SJSA1 (cell line): ENCODE data around the gene FBXO28. TPM values are rescaled to one million over a fixed set of nuclear protein-coding genes. Genes with fewer than 3 reads are reported as not detected.

ENCODE experiments used
- DNase-seq, 2 experiments: peaks; one replicate each; pipeline ENCODE4 v3.0.0-alpha.2; 2015 to 2020; ENCODE audit warnings: low spot score in 2 of 2, low read depth in 1 of 2
- H3K27ac ChIP-seq: fragments of 250-450 bp; sonication (Bioruptor Pico); 2 replicates; pipeline ENCODE4 v1.5.1; 2020; ENCODE audit warnings: mild to moderate bottlenecking, moderate library complexity
- H3K27me3 ChIP-seq: fragments of 250-450 bp; sonication (Bioruptor Pico); replicated peaks from 2 replicates; pipeline ENCODE4 v1.5.1; 2020; ENCODE audit warnings: mild to moderate bottlenecking, moderate library complexity
- H3K36me3 ChIP-seq: fragments of 250-450 bp; sonication (Bioruptor Pico); 2 replicates; pipeline ENCODE4 v1.5.1; 2020; ENCODE audit warnings: mild to moderate bottlenecking
- H3K4me1 ChIP-seq: fragments of 250-450 bp; sonication (Bioruptor Pico); replicated peaks from 2 replicates; pipeline ENCODE4 v1.6.1; 2021; ENCODE audit warnings: mild to moderate bottlenecking
- H3K4me3 ChIP-seq: fragments of 250-450 bp; sonication (Bioruptor Pico); 2 replicates; pipeline ENCODE4 v1.5.1; 2020; ENCODE audit warnings: mild to moderate bottlenecking
- H3K9me3 ChIP-seq: fragments of 250-450 bp; sonication (Bioruptor Pico); replicated peaks from 2 replicates; pipeline ENCODE4 v1.5.1; 2020; ENCODE audit warnings: mild to moderate bottlenecking
- total RNA-seq: library from RNA; depleted of rRNA; stranded (reverse); fragments of >200 nt; shearing (Covaris generic); gene quantifications from 2 replicates; pipeline ENCODE4 v1.2.3, GENCODE V29; 2014

The FBXO28 gene
- total RNA-seq, 1 experiment from 2014 or later: 30.2 TPM

DNA sequence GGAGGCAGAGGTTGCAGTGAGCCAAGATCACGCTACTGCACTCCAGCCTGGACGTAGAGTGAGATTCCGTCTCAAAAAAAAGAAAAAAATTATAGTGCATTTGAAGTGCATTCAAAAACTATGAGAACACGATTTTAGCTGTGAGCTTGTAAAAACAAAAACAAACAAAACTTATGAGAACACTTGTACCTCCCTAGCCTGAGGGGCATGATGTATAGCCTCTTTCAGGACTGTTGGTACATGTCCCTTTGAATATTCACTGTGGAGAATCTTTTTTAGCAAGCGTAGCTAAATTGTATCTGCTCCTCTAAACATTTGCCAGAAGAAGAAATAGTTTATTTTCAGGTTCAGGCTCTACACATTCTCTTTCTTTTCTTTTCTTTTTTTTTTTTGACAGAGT is 59.6 kb downstream of the FBXO28 start:
- Histone ChIP-seq H3K36me3 (no peaks in the 10 kb centered on the region), H3K4me1 (peaks cover 10% of the 10 kb centered on the region; the same call in 1 of the 2 replicates), H3K4me3 (no peak overlapping the region), H3K27ac (no peak overlapping the region), H3K9me3 (no peaks in the 10 kb centered on the region), H3K27me3 (no peaks in the 10 kb centered on the region)
- DNase-seq: no peak

- no peaks in the 10 kb centered on the region for H3K36me3 ChIP-seq
- 0 out of 2 replicates have a peak, but pooled peaks cover 5% of the 10 kb centered on the region for H3K4me1 ChIP-seq
- DNase-seq: no peak
- H3K9me3 ChIP-seq: no peaks in the 10 kb centered on the region
- H3K27ac ChIP-seq: no peak overlapping the region
- no peak overlapping the region for H3K4me3 ChIP-seq
- H3K27me3 ChIP-seq: no peaks in the 10 kb centered on the region
Measured at GRCh38 chr1:224175617-224176016, 61.7 kb downstream of the FBXO28 start.

- peaks cover 9% of the 10 kb centered on the region for H3K4me1 ChIP-seq
- no peaks in the 10 kb centered on the region for H3K9me3 ChIP-seq
- no peaks in the 10 kb centered on the region for H3K27me3 ChIP-seq
- no peak overlapping the region for H3K27ac ChIP-seq
- no peaks in the 10 kb centered on the region for H3K36me3 ChIP-seq
- H3K4me3 ChIP-seq: no peak overlapping the region
- no peak for DNase-seq
Measured at GRCh38 chr1:224177356-224177999, 63.6 kb downstream of the FBXO28 start.

- Histone ChIP-seq H3K4me1 (peaks cover 13% of the 10 kb centered on the region), H3K27ac (no peak overlapping the region), H3K27me3 (no peaks in the 10 kb centered on the region), H3K36me3 (peaks cover 10% of the 10 kb centered on the region), H3K9me3 (peaks cover 3% of the 10 kb centered on the region; the same call in 1 of the 2 replicates), H3K4me3 (no peak overlapping the region)
- no peak for DNase-seq
Measured at GRCh38 chr1:224178894-224179293, 65.0 kb downstream of the FBXO28 start.

DNA sequence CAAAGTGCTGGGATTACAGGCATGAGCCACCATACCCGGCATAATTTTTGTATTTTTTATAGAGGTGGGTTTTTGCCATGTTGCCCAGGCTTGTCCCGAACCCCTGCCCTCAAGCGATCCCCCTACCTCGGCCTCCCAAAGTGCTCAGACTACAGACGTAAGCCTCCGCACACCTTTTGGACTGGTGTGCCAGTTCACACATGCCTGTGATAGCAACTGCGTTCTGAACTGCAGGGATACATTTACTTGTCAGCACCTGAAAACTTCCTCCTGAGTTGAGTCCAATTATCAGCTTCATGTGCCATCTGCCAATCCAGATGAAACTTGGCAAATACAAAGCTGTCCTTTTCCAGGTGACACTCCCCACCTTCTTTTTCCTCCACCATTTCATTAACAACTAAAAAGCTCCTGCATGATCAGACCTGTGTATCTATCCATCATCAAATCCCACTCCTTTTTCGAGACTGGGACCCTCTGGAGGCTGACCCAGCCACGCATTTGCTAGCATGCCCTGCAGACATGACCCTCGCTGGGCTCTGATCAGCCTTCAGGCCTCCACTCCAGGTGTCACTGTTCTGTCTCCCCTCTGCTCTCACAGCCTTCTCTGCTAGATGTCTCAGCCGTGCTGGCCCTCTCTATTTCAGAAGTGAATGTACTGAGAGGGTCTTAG is 67.0 kb downstream of the FBXO28 start:
- Histone ChIP-seq H3K4me3 (no peak overlapping the region), H3K4me1 (peaks cover 21% of the 10 kb centered on the region), H3K9me3 (peaks cover 3% of the 10 kb centered on the region; the same call in 1 of the 2 replicates), H3K27ac (no peak overlapping the region), H3K27me3 (no peaks in the 10 kb centered on the region), H3K36me3 (peaks cover 30% of the 10 kb centered on the region)
- no peak for DNase-seq

GRCh38 chr1:224181453-224181810 is 67.5 kb downstream of the FBXO28 start:
- peaks cover 34% of the 10 kb centered on the region for H3K36me3 ChIP-seq
- peaks cover 3% of the 10 kb centered on the region; the same call in 1 of the 2 replicates for H3K9me3 ChIP-seq

DNA sequence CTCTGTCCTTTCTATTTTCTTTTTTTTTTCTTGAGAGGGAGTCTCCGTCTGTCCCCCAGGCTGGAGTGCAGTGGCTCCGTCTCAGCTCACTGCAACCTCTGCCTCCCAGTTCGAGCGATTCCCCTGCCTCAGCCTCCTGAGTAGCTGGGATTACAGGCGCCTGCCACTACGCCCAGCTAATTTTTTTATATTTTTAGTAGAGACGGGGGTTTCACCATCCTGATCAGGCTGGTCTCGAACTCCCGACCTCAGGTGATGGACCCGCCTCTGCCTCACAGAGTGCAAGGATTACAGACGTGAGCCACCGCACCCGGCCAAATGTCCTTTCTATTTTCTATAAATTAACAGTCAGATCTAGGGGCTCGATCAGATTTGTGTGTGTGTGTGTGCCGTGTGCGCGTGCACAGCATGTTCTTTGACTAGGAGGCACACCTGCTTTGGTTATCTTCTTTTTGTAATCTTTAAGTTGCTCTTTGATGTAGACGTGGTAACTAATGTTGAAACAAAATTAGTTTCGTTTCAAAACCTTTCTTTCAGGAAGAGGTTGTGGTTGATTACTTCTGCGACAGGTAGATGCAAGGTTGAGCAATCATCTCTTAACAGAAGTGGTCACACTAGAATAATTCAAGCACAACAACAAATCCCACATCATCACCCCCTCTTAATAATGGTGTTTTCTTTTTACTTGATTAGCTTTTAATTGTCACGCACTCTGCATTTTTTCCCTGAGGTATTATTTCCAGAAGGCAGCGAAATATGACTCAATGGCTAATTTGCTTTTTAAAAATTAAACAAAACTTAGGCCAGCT is 68.3 kb downstream of the FBXO28 start:
- H3K9me3 ChIP-seq: peaks cover 3% of the 10 kb centered on the region; the same call in 1 of the 2 replicates
- H3K36me3 ChIP-seq: peaks cover 39% of the 10 kb centered on the region
- peaks cover 21% of the 10 kb centered on the region for H3K4me1 ChIP-seq
- H3K27me3 ChIP-seq: no peaks in the 10 kb centered on the region
- H3K4me3 ChIP-seq: peak overlapping the region; percentile 100
- DNase-seq: no peak
- H3K27ac ChIP-seq: peak overlapping the region; percentile 69

More at GRCh38 chr1:224181453-224181810, 67.5 kb downstream of the FBXO28 start:
- Histone ChIP-seq H3K27me3 (no peaks in the 10 kb centered on the region), H3K4me1 (peaks cover 21% of the 10 kb centered on the region), H3K27ac (no peak overlapping the region), H3K4me3 (no peak overlapping the region)
- DNase-seq: no peak

GRCh38 chr1:224182866-224183590 is 69.1 kb downstream of the FBXO28 start, which contains the start of gene DEGS1:
Gene DEGS1, plus strand, starts transcription at chr1:224183240. Its CDS starts 97 bp downstream, at chr1:224183337.
- Histone ChIP-seq H3K27ac (peak within 1 kb of the TSS; percentile 69), H3K9me3 (peaks cover 3% of the 10 kb centered on the region; the same call in 1 of the 2 replicates), H3K4me1 (peaks cover 21% of the 10 kb centered on the region), H3K4me3 (peak within 1 kb of the TSS; percentile 100), H3K27me3 (no peaks in the 10 kb centered on the region), H3K36me3 (peaks cover 43% of the 10 kb centered on the region)
- peak; percentile 84 to 92 for DNase-seq

DNA sequence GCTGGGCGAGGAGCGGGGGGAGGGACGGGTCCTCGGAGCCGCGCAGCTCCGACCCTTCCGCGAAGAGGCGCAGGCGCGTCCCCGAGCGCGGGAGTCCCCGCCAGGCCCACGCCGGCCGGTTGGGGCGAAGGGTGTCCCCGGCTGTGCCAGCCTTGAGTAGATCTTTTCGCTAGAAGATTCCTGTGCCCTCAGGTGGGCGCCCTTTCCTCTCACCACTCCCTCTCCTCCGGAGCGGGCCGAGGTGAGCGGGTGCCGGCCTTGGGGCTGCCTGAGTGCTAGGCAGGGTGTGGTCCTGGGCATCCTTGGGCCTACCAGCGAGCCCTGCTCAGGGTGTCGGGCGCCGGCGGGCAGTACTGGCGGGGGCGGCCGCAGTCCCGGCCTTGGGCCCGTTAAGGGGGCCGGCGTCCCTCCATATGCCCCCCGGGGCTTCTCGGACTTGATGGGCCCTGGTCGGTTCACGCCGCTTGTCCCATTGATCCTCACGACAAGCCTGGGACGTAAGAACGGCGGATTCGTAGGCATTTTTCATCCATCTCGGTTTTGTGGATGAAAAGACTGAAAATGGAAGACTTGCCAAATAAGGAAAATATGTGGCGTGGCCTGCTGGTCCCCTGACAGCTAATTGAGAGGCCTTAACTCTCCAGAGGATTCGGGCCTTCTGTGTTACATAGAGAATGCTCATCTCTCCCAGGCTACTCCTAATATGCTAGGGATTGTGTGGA is 69.8 kb downstream of the FBXO28 start:
- Histone ChIP-seq H3K27ac (peak overlapping the region; percentile 69), H3K9me3 (peaks cover 3% of the 10 kb centered on the region; the same call in 1 of the 2 replicates), H3K27me3 (no peaks in the 10 kb centered on the region), H3K4me3 (peak overlapping the region; percentile 100), H3K36me3 (peaks cover 47% of the 10 kb centered on the region), H3K4me1 (peaks cover 21% of the 10 kb centered on the region)
- DNase-seq: peak; percentile 66 to 83

DNA sequence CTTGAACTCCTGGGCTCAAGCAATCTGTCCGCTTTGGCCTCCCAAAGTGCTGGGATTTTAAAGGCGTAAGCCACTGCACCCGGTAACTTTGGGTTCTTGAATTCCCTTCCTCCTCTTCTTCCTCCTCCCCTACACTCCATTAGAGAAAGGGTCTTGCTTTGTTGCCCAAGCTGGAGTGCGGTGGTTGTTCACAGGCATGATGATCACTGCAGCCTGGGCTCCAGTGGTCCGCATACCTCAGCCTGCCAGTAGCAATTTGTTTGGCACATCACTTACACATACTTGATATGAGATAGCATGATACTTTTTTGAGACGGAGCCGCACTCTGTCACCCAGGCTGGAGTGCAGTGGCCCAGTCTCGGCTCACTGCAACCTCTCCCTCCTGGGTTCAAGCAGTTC is 71.3 kb downstream of the FBXO28 start:
- DNase-seq: no peak
- Histone ChIP-seq H3K4me1 (peaks cover 21% of the 10 kb centered on the region), H3K27me3 (no peaks in the 10 kb centered on the region), H3K9me3 (peaks cover 3% of the 10 kb centered on the region; the same call in 1 of the 2 replicates), H3K36me3 (peaks cover 57% of the 10 kb centered on the region), H3K4me3 (no peak overlapping the region), H3K27ac (no peak overlapping the region)

DNA sequence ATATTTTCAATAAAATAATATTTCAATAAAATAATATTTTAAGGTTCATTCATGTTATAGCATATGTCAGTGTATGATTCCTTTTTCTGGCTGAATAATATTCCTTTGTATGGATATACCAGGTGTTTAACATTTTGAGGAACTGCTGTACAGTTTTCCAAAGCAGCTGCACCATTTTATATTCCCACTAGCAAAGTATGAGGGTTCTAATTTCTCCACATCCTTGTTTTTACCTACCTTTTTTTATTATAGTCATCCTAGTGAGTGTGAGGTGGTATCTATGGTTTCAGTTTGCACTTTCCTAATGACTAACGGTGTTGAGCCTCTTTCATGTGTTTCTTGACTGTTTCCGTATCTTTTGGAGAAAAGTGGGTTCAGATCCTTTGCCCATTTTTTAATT is 74.4 kb downstream of the FBXO28 start:
- DNase-seq: no peak
- H3K36me3 ChIP-seq: peaks cover 76% of the 10 kb centered on the region
- H3K4me3 ChIP-seq: no peak overlapping the region
- no peaks in the 10 kb centered on the region for H3K27me3 ChIP-seq
- peaks cover 13% of the 10 kb centered on the region for H3K4me1 ChIP-seq
- peaks cover 1% of the 10 kb centered on the region; the same call in 1 of the 2 replicates for H3K9me3 ChIP-seq
- no peak overlapping the region for H3K27ac ChIP-seq

- no peak for DNase-seq
- no peak overlapping the region for H3K4me3 ChIP-seq
- H3K36me3 ChIP-seq: peaks cover 73% of the 10 kb centered on the region
- H3K27me3 ChIP-seq: no peaks in the 10 kb centered on the region
- H3K27ac ChIP-seq: no peak overlapping the region
- H3K9me3 ChIP-seq: no peaks in the 10 kb centered on the region
- H3K4me1 ChIP-seq: peaks cover 7% of the 10 kb centered on the region
Measured at GRCh38 chr1:224189561-224189960, 75.7 kb downstream of the FBXO28 start.
